Measurements from ENCODE around the gene CLEC17A.

DNA sequence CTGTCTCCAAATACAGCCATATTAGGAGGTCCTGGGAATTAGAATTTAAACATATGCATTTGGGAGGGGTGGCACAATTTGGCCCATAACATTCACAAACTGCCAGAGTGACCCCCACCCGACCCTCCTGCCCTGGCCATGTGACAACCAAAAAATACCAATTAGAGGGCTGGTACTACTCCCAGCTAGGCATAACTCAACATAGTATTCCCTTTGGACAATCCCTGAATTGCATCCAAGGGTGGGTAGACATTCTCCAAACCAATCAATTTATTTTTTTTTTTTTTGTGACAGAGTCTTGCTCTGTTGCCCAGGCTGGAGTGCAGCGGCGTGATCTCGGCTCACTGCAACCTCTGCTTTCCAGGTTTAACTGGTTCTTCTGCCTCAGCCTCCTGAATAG lies 29.8 kb downstream of the CLEC17A start:
- no peak for TF ChIP-seq CTCF (IDR thresholded peaks at IDR 0.05)
- no peak for TF ChIP-seq EP300 (IDR thresholded peaks at IDR 0.05)
- no peak for TF ChIP-seq POLR2AphosphoS5 (IDR thresholded peaks at IDR 0.05)
- no peak for TF ChIP-seq POLR2A (IDR thresholded peaks at IDR 0.05)
